GM19025 (cell line): ENCODE measurements around the gene CENPC.

Experiments used
- ATAC-seq: cut with Tn5 transposase; IDR thresholded peaks from one replicate; pipeline ENCODE4 v1.9.1; 2021; ENCODE audit warnings: mild to moderate bottlenecking, low read depth, moderate library complexity; ENCODE audit not compliant: unreplicated experiment

CENPC gene

DNA sequence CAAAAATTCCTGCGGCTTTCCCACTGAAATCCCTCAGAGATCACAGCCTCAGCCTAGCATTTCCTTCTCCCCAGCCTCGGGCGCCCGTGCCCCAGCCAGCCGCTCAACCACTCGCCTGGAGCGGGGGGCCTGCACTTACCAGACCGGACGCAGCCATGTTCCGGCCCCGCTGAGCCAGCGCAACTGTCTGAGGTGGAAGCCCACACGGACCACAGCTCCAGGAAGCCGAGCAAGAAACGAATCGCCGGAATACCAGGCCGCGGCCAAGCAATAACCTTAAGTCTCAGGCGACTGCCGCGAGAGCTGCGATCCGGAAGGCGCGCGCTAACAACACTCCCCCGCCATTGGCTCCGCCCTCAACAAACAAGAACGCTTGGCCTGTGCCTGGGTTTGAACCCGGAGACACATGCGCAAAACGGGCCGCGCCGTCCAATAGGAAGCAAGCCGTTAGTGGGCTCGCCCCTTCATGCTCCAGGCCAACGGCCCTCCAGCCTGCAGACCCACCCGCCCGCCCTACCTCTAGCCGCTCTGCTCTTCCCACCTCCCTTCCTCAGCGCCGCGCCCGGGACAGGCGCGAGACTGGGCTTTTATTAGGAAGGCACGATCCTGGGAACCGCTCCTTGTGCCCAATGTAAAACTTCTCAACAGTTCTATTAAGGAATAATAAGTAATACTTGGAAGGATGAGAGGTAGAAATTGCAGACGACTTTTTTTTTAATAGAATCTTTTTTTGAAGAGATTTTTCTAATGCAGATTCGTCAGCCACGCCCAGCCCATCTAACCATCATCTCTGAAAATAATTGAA, at the start of gene CENPC:
Gene CENPC (minus strand): TSS at position 305 of the 805 bp plus-strand sequence. CDS start 148 bp downstream, at position 157.
- peak; percentile 95 for ATAC-seq

- ATAC-seq = no peak
Observed at GRCh38 chr4:67593741-67594175, 48.5 kb upstream of the CENPC start.

- ATAC-seq = no peak
Observed at GRCh38 chr4:67587156-67587555, 41.9 kb upstream of the CENPC start.

DNA sequence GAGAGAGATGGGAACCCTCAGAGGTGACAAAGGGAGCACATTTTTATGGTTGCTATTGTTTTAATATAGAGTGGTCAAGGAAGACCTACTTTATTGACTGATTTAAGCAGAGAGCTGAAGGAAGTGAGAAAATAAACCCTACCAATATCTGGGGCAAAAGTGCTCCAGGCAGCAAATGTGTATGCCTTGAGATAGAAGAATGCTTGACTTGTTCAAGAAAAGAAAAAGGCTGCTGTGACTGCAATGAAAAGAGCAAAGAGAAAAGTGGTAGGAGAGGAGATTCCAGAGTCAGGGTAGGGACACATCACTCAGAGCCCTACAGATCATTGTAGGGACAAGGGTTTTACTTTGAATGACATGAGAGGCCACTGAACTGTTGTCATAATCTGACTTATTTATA, 39.2 kb upstream of the CENPC start:
- ATAC-seq = no peak

DNA sequence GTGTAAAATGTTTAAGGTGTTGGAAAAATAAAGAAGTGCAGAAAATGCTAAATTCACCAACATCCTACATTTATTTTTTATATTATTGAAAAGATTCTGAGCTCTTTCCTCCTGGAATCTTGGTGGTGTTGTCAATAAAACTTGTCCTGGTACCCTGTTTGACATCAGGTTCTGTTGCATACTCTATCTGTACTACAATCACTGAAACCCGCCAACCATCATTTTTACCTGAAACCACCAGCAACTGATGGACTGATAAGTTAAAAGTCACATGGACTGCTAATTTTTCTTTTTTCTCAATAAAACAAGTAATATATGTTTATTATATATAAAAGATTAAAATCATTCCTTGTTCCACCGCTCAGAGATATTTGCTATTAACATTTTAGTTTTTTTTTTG, 36.6 kb upstream of the CENPC start:
- no peak for ATAC-seq

- peak; percentile 58 for ATAC-seq
Observed at GRCh38 chr4:67581208-67581857, 36.0 kb upstream of the CENPC start.

DNA sequence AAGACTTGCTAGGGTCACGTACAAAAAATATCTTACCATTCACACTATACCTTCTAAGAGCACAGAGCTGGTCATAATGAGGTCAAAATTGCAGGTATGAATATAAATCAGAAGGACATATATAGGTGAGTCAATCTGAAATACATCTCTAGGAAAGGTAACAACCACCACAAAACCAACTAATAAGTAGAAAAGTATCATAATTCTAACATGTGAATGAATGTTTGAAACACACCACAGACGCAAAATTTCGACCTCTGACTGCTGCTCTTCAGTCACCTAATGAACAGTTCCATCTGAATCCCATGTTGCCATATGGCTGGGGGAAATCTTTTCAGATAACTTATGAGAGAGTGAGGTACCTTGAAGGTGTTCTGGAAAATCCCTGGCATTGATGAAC, 35.3 kb upstream of the CENPC start:
- peak; percentile 29 for ATAC-seq

GRCh38 chr4:67576538-67576937, 31.2 kb upstream of the CENPC start:
- no peak for ATAC-seq

DNA sequence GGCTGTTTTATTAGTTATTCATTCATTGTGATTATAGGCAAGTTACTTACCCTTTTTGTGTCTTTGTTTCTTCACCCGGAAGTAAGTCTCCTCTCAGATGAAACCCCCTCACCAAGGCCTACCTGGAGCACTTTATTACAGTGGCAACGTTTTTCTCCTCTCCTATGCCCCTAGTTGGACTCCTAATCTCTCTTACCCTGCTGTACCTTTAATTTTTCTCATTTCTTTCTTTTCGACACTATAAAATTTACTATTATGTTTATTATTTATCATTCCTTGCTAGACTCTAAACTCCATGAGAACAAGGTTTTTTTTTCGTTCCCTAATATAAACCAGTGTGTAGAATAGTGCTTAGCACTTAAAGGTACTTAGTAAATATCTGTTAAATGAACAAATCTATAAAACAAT, 30.8 kb upstream of the CENPC start:
- ATAC-seq = no peak

GRCh38 chr4:67575232-67576058, 30.1 kb upstream of the CENPC start:
- peak; percentile 91 for ATAC-seq

- ATAC-seq = no peak
Observed at GRCh38 chr4:67573193-67573592, 27.9 kb upstream of the CENPC start.

DNA sequence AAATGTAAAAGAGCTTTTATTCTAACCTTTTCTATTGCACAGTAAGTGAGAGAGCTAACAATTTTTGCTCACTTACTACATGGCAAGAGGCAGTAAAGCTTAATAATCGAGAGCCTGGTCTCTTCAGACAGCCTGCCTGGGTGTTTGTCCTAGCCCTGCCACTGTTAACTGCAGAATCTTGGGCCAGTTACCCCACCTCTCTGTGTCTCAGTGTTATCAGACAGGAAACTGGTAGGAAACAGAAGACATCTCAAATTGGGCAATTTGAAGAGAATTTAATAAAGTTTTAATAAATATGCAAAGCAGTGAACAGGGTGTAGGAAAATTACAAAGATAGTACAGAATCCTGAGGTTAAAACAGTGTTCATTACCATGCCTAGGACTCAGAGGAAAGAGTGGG, 26.7 kb upstream of the CENPC start:
- ATAC-seq = no peak

- no peak for ATAC-seq
Observed at GRCh38 chr4:67570537-67570936, 25.2 kb upstream of the CENPC start.

DNA sequence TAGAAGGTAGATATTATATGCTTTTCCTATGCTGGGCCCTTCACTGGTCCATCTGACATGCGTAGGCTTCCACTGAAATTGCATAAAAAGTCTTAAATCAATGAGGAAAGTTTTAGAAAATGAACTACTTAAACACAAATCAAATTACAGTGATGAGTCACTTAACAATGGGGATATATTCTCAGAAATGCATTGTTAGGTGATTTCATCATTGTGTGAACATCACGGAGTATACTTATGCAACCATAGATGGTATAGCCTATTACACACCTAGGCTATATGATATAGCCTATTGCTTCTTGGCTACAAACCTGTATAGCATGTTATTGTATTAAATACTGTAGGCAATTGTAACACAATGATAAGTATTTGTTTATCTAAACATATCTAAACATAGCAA, 23.5 kb upstream of the CENPC start:
- no peak for ATAC-seq

GRCh38 chr4:67566335-67566734, 21.0 kb upstream of the CENPC start:
- ATAC-seq = no peak

DNA sequence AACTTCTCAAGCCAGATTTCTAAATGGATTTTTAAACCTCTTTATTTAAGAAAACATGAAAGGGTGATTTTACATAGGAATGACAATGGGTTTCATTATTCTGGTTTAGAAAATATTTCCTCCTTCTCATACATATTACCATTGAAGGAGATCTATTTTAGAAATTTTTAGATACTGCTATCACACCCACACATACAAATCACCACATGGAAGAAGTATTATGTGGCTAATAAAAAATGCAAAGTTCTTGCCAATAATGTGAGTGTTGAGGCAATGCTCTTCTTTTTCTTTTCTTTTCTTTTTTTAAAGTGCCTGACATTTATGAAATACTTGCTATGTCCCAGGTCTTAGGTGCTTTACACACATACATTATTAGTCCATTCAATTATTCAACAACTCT, 20.0 kb upstream of the CENPC start:
- no peak for ATAC-seq

DNA sequence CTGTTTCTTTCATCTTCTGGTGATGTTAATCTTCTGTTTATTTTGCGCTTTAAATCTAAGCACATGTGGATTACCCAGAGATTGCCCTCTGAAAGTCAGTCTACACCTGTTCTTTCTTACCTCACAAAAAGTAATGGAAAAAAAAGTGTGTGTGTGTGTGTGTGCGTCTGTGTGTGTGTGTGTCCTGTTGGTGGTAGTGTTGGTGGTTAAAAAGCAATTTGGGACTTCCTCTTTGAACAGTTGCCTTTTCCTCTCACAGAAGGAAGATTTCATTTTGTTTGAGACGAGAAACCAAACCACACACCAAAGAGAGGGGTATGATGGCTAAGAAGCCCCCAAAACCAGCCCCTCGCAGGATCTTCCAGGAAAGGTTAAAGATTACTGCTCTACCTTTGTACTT, 13.2 kb upstream of the CENPC start, which contains the start of gene STAP1:
Gene STAP1 (plus strand): TSS at position 235 of the 400 bp plus-strand sequence. CDS start 83 bp downstream, at position 318.
- peak; percentile 46 for ATAC-seq

DNA sequence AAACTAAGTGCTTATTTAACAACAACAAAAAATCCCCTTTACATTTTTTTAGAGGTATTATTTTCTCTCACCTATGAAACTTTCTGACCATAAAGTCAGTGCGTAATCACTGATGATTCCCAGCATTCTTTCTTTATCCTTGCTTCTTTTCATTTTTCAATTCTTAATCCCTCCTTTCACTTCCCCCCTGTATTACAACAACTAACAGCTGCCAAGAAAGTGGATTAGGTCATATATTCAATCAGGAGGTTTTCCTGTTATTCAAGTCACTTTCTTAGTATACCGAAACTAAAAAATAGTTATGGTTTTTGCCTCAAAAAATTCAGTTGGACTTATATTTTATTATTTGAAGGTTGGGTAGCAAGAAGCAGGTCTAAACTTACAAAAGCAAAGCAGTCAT, 11.1 kb upstream of the CENPC start:
- no peak for ATAC-seq

GRCh38 chr4:67555447-67555846, 10.1 kb upstream of the CENPC start:
- no peak for ATAC-seq

- ATAC-seq = no peak
Observed at GRCh38 chr4:67554096-67554495, 8.8 kb upstream of the CENPC start.
